ENCODE results near the gene TUSC2.

Gene TUSC2

DNA sequence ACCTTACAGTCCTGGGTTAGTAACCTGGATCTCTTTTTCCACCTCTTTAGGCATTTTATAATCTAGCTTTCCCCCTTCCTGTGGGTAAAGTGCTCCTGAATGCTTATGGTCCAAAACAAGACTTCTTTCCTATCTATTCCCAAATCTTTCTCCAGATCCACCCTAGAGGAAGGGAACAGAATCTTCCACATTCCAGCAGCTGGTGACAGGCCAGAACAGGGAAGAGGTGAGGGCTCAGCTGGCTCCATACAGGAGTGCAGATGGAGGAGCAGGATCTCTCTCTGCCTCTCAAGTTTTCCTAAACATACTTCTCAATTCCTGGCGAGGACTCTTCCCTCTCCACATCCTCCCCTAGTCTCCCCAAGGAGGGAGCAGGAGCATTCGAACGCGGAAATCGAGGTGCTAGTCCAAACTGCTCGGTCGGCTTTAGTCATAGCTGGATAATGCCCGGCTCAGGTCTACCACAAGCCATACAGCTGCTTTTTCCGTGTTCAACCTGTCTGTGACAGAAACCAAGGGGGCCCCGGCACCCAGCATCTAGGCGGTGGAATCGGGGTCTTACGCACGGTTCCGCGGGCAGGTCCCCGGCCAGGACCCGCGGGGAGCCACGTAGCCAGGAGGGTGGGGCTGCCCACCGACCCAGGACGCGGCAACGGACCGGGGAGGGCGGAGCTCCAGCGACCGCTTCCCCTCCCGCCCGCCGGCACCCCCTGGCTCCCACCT lies 8.6 kb upstream of the TUSC2 start:
- DNase-seq (ENCODE audit: low read depth, low spot score) = no peak

- no peak for DNase-seq (ENCODE audit: low read depth, low spot score)
Observed at GRCh38 chr3:50334339-50335075, 6.5 kb upstream of the TUSC2 start.

DNA sequence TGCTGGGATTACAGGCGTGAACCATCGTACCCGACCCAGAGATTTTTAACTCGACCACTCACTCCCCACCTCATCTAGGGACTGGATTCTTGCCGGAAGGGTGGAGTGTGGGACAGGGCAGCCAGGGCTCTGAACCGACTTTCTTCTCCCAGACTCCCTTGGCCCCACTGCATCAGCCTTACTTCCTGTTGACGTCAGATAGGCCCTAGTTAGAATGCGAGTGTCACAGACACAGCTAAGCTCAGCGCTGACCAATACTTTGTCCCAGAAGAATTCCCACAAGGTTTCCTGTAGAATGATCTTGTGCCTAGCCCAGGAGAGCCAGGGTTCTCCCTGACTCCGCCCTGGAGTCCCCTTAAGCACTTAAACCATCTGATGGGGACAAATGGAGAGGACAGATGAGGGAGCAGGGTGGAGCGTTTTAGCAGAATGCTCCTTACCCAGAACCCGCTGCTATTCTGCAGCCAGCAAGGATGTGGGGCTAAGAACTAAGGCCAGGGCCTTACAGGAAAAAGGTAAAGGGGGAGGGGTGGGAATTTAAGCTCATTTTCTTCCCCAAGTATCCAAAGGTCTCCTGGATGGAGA lies 5.8 kb upstream of the TUSC2 start:
- DNase-seq (ENCODE audit: low read depth, low spot score) = no peak

- DNase-seq (ENCODE audit: low read depth, low spot score) = no peak
Observed at GRCh38 chr3:50331364-50331907, 3.4 kb upstream of the TUSC2 start.

- no peak for DNase-seq (ENCODE audit: low read depth, low spot score)
Observed at GRCh38 chr3:50330330-50330729, 2.3 kb upstream of the TUSC2 start.

DNA sequence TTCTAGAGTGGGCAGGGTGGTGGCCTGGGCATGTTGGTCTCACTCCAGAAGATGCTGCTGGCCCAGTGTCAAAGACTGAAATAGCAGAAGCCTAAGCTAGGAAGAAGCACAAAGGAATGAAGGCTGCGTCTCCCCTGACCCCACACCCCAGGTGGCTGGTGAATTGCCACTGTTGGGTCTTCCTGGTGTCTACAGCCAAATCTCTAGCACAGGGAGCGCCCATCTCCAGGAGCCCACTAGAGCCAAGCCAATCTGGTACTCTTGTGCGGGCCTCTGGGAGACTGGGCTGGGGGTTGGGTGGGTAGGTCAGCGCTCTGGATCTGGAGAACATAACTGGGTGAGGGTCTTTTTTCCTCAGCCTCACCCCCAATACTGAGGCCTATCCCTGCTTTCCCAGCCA lies 894 bp downstream of the TUSC2 start:
- no peak for DNase-seq (ENCODE audit: low read depth, low spot score)

DNA sequence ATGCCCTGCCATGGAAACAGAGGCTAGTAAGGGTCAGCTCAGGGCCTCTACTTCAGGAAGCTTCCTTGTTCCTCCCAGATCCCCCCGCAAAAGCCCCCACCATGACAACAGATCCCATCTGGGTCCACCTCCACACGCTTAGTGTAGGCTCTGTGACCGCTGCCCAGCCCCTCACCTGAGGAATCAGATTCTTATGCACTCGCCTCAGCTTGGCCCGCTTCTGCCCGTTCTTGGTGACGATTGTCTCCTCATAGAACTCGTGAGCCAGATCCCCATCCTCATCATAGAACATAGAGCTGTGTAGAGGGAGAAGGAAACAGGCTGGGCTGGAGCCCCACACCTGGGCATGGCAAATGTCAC lies 1.9 kb downstream of the TUSC2 start:
- no peak for DNase-seq (ENCODE audit: low read depth, low spot score)

DNA sequence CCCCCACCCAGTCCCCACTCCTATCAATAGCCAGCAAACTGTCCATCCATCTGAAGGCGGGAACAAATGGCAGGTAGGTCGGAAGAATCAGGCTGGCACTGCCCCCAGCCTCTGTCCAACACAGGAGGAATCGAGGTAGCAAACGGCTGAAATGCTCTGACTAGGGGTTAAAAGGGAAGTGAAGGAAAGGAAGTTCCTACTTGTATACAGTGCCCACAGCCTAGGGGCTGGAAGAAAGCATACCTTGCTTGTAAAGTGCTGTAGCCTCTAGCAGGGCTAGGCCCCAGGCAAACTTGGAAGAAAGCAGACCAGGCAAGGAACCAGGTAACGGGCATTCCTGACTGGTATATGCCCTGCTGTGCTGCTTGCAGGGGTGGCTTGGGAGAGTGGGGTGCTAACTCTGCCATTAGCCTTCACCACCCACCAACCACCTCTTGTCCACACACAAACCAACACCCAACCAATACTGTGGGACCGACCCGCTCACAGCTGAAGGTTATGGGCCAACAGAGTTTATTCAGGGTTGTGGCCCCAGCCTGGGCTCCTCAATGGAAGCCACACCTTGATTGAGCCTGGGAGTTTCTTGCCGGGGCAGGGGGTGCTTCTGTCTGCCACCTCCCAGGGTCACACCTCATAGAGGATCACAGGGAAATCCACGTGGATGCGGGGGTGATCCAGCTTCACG lies 2.4 kb downstream of the TUSC2 start:
- DNase-seq (ENCODE audit: low read depth, low spot score) = no peak

DNA sequence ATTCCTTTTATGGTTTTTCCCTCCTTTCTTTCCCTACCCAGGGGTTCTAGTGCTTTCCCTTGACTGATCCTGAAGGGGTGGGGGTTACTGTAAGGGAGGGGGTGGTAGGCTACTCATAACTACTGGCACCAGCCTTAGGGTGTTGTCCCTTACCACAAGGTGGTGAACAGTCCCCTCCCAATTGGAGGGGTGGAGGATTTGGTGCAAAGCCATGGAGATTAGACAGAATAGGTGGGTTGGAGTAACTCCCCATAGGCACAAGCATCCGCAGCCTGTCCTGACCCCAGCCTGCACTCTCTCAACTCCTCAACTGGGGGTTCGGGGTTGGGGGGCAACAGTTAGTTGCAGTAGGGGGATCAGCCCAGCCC lies 2.9 kb downstream of the TUSC2 start:
- no peak for DNase-seq (ENCODE audit: low read depth, low spot score)

DNA sequence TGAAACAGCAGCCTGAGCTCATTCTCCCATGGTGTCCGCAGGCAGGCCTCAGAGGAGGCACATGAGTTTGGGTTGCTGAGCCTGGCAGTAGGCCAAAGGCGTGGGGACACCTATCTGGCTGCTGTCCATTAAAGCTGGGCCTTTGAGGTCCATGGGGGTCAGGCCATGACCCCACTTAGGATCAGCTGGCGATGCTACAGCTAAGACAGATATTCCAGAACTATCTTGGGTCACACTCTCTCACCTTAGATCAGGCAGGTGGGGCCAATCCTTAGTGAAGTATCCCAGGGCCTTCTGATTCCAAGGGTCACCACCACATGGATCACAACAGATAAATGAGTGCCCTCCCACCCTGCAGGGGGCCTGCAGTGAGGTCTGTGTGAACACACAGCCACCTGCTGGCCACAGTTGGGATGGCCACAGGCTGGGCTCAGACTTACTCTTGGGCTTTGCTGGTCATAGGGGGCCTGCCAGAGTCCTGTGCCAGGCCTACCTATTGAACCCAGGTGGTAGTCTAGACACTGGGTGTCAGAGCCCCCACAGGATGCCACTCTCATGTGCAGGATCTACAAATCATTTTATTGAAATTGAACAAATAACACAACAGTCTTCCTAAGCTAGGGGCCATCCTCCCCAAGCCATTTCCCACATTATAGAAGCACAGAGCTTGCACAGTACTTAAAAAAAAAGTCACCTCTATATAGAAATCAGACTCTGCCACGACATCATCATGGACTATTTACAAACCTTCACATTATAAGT lies 3.5 kb downstream of the TUSC2 start:
- DNase-seq (ENCODE audit: low read depth, low spot score) = no peak

DNA sequence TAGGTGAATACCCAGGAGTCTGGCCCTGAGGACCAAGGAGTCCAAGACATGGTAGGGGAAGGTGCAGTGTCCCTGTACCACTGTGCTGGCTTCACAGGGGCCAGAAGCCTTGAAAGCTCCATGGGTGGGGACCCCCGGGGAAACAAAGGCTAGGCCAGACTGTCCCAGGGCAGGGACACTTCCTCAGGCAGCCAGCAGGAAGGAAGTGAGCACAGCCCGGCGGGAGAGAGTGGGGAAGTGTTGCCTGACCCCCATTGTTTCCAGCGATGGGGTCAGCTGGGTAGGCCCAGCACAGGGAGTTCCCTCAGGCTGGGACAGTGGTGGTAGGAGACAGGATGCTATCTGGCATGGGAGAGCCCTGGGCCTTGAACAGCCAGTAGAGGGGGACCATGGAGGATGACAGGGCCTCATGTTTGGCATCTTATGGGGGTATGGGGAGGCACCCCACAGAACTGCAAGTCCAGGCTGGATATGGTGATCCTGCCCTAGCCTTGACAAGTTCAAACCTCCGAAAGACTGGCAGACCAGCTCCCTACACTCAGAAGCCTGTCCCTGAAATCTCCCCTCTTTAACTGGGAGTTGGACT lies 4.3 kb downstream of the TUSC2 start:
- DNase-seq (ENCODE audit: low read depth, low spot score) = no peak

DNA sequence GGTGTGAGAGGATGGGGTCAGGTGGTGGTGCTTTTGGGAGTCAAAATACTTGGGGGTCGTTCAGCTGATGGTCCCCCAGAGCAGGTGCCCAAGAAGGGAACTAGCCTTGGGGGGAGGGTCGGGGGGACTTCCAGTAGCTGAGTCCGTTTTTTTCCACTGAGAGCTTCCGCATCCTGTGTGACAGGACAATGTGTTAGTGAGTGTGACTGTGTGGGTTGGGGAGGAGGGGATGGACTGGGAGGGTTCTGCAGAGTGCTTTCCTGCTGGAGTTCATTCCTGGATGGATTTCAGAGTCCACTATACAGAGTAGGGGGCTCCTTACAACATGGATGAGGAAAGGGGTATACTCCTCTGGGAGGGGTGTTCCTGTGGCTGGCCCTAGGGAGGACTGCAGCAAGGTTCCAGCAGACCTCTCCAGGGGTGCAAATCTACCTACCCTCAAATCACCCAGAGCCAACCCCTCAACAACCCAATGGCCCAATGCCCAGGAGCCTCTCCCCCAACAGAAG lies 4.9 kb downstream of the TUSC2 start:
- no peak for DNase-seq (ENCODE audit: low read depth, low spot score)

GRCh38 chr3:50322386-50323091 lies 5.5 kb downstream of the TUSC2 start, which contains the start of gene HYAL2:
TSS of gene HYAL2 (minus strand) at chr3:50322745. CDS start at chr3:50320489, 2,256 bp downstream.
- DNase-seq (ENCODE audit: low read depth, low spot score) = no peak

GRCh38 chr3:50322115-50322385 lies 6.0 kb downstream of the TUSC2 start:
- DNase-seq (ENCODE audit: low read depth, low spot score) = no peak

DNA sequence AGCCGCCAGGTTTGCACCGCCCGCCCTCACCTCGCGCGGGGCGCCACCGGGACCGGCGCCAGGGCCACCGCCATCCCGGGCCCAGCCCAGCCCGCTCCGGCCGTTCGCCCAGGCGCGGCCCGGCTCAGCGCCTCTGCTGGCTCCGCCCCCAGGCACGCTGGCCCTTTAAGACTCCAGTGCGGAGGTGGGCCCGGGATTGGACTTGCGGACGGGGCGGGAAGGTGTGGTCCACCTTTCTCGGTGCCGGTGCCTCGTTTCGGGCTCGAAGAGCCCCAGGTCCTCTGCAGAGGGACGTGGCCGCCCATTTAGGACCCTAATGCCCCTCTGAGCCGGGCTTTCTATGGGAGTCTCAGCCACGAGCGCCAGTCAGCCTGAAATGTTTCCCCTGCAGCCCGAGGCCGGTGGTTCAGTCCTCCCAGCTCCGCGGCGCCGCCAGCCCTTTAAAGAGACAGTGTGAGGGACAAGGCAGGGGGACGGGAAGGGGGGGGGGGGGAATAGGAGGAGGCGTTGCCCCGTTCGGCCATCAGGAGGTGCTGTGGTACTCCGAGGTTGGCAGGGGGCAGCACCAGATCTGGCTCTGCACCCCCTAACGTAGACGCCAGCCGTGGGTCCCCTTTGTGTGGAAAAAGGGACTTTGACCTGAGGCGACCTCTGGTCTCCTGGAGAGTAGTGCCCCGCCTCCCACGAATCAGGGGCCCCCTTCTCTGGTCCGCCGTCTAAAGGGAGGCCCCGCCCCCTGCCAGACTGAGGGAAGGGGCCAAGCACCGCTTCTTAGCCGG lies 6.5 kb downstream of the TUSC2 start:
- DNase-seq (ENCODE audit: low read depth, low spot score) = peak; percentile 72

GRCh38 chr3:50320853-50321335 lies 7.1 kb downstream of the TUSC2 start:
- DNase-seq (ENCODE audit: low read depth, low spot score) = no peak

- DNase-seq (ENCODE audit: low read depth, low spot score) = no peak
Observed at GRCh38 chr3:50319894-50320625, 8.0 kb downstream of the TUSC2 start.

GRCh38 chr3:50319181-50319893 lies 8.7 kb downstream of the TUSC2 start:
- DNase-seq (ENCODE audit: low read depth, low spot score) = no peak

All from smooth muscle cell of the brain vasculature (primary cell).